Measurements from ENCODE around the gene PDE9A.

Gene PDE9A

DNA sequence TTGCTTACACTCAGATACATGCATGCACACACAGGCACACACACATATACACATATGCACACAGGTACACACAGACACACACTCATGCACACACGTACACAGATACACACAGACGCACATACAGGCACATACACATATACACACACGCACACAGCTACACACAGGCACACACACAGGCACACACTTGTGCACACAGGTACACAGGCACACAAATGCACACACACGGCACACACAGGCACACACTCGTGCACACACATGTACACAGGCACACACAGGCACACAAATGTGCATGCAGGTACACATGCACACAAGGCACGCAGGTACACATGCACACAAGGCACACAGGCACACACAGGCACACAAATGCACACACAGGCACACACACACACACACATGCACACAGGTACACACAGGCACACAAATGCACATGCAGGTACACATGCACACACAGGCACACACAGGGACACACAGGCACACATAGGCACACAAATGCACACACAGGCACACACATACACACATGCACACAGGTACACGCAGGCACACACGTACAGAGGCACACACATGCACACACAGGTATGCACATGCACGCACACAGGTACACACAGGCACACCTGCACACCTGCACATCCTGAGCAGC, 115.9 kb downstream of the PDE9A start:
- Mint-ChIP-seq H3K27ac (no peak overlapping the region), H3K4me3 (no peak overlapping the region), H3K4me1 (no peaks in the 10 kb centered on the region), H3K36me3 (ENCODE audit: low read depth) (peaks cover 61% of the 10 kb centered on the region), H3K9me3 (peaks cover 3% of the 10 kb centered on the region), H3K27me3 (ENCODE audit: low read depth) (no peaks in the 10 kb centered on the region)
- TF ChIP-seq, protein P1, sequence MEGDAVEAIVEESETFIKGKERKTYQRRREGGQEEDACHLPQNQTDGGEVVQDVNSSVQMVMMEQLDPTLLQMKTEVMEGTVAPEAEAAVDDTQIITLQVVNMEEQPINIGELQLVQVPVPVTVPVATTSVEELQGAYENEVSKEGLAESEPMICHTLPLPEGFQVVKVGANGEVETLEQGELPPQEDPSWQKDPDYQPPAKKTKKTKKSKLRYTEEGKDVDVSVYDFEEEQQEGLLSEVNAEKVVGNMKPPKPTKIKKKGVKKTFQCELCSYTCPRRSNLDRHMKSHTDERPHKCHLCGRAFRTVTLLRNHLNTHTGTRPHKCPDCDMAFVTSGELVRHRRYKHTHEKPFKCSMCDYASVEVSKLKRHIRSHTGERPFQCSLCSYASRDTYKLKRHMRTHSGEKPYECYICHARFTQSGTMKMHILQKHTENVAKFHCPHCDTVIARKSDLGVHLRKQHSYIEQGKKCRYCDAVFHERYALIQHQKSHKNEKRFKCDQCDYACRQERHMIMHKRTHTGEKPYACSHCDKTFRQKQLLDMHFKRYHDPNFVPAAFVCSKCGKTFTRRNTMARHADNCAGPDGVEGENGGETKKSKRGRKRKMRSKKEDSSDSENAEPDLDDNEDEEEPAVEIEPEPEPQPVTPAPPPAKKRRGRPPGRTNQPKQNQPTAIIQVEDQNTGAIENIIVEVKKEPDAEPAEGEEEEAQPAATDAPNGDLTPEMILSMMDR (IDR thresholded peaks at IDR 0.05; ENCODE audit: unreplicated experiment in 3 of 3): no peak

DNA sequence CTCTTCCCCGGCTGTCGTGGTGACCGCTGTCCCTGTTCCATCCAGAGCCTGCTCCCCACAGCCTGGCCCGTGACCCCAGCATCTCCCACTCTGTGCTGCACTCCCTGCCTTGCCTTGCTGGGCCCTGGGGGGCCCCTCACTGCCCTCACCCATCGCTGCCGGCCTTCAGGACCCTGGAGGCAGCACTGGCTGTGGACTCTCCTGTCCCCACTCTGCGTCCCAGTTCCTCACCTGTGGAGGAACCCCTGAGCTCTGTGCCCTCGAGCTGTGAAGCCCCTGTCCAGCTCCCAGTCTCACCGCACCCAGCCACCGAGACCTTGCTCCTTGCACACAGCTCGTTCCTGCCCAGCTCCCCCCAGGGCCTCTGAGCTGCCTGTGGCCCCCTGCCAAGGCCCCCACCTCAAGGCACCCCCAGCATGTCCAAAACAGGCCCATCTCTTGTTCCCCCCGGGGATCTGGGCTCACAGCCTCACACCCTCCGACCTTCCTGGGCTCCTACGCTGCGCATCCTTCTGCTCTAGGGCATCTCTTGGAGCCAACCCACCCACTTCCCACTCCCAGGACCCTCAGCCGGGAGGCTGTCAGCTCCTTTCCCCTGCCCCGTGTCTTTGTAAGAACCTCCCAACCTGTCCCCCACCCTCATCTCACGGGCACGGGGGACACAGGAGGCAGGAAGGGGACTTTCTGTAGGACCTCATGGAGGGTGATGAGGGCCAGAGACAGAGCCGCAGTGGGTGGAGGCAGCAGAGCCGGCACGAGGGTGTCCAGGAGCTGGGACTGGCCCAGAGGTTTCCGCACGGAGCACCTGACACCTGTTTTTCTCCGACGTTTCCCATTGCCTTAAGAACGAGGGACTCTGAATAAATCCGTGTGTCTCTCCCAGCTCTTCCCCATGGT, 116.6 kb downstream of the PDE9A start:
- Mint-ChIP-seq H3K4me3 (no peak overlapping the region), H3K36me3 (ENCODE audit: low read depth) (peaks cover 58% of the 10 kb centered on the region), H3K27me3 (ENCODE audit: low read depth) (no peaks in the 10 kb centered on the region), H3K9me3 (peaks cover 4% of the 10 kb centered on the region), H3K27ac (no peak overlapping the region), H3K4me1 (no peaks in the 10 kb centered on the region)
- TF ChIP-seq, protein P1 (IDR thresholded peaks at IDR 0.05; ENCODE audit: unreplicated experiment in 3 of 3): no peak

DNA sequence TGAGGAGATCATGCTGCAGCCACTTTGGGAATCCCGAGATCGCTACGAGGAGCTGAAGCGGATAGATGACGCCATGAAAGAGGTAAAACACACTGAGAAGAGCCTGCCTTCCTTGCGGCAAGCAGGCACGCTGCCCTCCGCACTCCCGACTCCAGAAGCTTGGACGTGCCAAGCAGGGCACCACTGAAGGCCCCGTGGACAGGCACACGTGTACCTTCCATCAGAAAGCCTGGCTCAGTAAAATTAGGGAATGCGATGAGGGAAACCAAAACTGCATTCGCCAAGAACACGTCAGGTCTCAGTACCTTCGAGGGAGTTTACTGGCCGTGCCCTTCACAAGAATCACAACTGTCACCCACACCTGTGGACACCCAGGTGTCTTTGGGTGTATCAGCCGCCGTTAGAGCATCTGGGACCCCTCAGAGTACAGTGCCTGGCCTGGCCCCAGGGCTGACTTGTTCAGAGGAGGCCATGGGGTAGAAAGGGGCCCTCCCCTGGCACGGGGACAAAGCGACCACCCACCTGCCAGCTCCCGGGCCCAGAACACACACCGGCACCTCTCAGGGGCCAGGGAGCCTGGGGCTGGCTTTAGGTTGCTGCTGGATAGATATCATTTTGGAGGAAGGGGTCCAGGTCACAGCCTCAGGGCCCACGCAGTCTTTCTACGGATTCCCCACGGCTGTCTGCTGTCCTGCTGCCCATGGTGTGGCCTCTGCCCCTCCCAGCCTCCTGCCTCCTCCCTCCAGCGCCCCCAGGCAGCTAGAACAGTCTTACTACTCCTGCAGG, 117.5 kb downstream of the PDE9A start:
- H3K36me3 Mint-ChIP-seq (ENCODE audit: low read depth): peaks cover 60% of the 10 kb centered on the region
- TF ChIP-seq, protein P1 (IDR thresholded peaks at IDR 0.05; ENCODE audit: unreplicated experiment in 3 of 3): no peak
- H3K27ac Mint-ChIP-seq: no peak overlapping the region
- no peaks in the 10 kb centered on the region for H3K4me1 Mint-ChIP-seq
- H3K9me3 Mint-ChIP-seq: peaks cover 7% of the 10 kb centered on the region
- no peak overlapping the region for H3K4me3 Mint-ChIP-seq
- no peaks in the 10 kb centered on the region for H3K27me3 Mint-ChIP-seq (ENCODE audit: low read depth)

DNA sequence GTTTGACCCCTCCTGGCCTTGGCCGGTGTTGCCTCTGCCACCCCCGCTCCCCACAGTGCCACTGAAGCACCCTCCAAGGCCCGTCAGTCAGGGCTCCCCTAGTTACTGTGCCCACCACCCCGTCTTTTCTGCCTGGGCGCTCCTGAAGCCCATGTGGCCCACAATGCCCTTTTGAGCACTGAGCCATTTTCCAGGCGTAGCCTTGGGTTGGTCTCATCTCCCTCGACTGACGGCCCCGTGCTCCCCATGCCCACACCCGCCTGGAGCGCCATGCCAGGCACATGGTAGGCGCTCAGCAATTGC, 118.0 kb downstream of the PDE9A start:
- TF ChIP-seq, protein P1 (IDR thresholded peaks at IDR 0.05; ENCODE audit: unreplicated experiment in 3 of 3): no peak
- Mint-ChIP-seq H3K27me3 (ENCODE audit: low read depth) (no peaks in the 10 kb centered on the region), H3K27ac (no peak overlapping the region), H3K4me3 (no peak overlapping the region), H3K36me3 (ENCODE audit: low read depth) (peaks cover 63% of the 10 kb centered on the region), H3K9me3 (peaks cover 7% of the 10 kb centered on the region), H3K4me1 (no peaks in the 10 kb centered on the region)

DNA sequence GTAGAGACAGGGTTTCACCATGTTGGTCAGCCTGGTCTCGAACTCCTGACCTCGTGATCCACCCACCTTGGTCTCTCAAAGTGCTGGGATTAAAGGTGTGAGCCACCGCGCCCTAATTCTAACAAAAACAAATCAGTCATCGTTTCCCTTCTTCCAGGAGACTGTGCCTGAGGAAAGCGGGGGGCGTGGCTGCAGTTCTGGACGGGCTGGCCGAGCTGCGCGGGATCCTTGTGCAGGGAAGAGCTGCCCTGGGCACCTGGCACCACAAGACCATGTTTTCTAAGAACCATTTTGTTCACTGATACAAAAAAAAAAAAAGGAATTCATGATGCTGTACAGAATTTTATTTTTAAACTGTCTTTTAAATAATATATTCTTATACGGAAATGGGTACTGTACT, 121.7 kb downstream of the PDE9A start:
- Mint-ChIP-seq H3K27ac (no peak overlapping the region), H3K27me3 (ENCODE audit: low read depth) (peaks cover 18% of the 10 kb centered on the region), H3K4me3 (no peak overlapping the region), H3K9me3 (peaks cover 7% of the 10 kb centered on the region), H3K4me1 (peaks cover 7% of the 10 kb centered on the region), H3K36me3 (ENCODE audit: low read depth) (peaks cover 54% of the 10 kb centered on the region)
- TF ChIP-seq, protein P1 (IDR thresholded peaks at IDR 0.05; ENCODE audit: unreplicated experiment in 3 of 3): no peak

Measured in nephron (organoid).